HG03175 (cell line): ENCODE data around the gene BNC2.
"Not testable (repeated sequence)": the region's sequence is repeated elsewhere in the genome, so short reads cannot be mapped to it uniquely, and the experiment has no call there.

Source experiments
- ATAC-seq: cut with Tn5 transposase; IDR thresholded peaks from one replicate; pipeline ENCODE4 v1.9.1; 2021; ENCODE audit warnings: mild to moderate bottlenecking, moderate library complexity; ENCODE audit not compliant: unreplicated experiment

Gene BNC2

DNA sequence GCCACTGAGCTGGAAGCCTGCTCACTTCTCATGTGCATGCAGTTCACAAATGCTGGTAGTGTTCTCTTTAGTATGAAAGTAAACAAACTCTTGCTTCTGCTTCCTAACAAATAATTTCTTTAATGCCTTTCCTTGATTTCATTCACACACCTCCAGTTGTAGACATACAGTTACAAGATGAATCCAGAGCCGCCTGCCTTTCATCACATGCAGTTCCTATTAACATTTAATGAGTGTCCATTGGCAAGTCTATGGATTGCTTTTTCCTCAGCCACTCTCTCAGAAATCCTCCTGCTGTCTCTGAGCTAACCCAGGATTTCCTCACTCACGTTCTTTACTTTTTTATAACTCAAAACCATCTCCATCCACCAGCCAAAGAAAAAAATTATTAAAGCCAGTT, 408.6 kb downstream of the BNC2 start:
- no peak for ATAC-seq

DNA sequence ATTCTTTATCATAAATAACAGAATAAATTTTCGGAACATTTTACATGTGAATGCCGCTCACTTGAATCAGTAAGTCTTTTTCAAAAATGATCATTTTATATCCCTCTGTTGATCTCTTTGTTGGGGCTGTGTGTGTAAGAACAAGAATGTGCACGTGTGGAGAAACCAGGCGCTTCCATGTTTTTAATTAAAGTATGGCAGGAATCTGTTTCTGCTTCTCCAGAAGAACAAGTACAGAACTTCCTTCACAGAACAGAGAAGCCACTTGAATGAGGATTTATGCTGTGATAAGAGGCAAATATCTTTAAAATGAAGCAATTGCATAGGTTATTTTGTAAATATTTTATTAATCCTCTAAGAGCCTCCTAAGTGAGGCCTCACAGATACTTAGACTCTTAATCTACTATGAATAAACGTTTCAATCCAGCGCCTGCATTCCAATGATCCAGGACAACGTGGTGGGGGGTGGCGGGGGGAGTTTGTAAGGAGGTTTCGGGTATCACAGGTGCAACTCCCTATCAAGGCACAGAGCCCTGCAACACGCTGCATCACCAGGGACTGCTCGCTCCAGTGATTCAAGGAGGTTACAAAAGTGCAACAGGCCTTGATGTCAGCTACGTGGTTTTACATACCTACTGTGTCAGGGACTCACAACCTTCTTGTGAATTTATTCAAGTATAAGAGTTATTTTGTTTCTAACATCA, 409.2 kb downstream of the BNC2 start:
- ATAC-seq, result no peak

DNA sequence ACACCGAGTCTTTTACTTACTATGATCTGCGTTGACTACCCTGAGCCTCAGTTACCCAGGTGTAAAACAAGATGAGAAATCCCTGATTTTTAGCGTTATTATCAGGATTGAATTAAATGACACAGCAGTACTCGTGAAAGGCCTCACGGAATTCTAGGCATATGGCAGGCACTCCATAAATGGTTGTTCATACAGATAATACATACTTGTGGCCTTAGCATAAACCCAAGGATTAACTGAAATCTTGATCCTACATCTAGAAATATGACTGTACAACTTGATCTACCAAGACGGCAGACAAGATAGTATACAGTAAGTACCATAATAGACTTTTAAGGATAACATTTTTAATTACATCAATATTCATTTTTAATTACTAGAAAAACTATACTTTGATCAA, 409.8 kb downstream of the BNC2 start:
- ATAC-seq, result no peak

DNA sequence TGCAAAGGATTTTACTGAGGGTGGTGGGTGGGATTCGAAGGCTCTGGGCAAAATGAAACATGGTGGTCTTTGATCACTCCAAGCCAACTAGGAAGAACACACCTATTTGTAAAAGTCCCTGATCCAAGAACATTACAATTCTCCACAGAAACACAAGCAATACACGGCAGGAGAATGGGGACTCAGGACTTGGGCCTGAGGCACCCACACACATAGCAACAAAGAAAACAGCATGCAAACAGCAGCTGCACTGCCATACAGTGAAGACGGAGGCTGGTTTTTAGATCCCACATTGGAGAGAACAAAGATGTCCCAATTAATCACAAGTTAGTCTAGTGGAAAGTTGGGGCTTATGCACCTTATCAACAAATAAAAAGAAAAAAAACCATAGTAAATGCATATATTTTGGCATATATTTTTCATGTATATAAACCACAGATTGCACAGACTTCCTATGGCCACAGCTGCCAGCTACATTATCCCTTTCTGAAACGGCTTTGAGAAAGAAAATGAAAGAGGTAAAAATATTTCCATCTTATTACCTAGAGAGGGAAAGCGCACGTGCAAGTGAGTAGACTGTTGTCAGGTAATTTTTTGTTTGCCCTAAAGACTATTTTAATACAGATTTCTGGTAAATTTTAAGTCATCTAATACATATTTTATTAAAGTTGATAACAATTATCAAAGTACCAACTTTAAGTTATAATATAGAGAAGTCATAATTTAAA, 410.9 kb downstream of the BNC2 start:
- ATAC-seq, result peak; percentile 33

DNA sequence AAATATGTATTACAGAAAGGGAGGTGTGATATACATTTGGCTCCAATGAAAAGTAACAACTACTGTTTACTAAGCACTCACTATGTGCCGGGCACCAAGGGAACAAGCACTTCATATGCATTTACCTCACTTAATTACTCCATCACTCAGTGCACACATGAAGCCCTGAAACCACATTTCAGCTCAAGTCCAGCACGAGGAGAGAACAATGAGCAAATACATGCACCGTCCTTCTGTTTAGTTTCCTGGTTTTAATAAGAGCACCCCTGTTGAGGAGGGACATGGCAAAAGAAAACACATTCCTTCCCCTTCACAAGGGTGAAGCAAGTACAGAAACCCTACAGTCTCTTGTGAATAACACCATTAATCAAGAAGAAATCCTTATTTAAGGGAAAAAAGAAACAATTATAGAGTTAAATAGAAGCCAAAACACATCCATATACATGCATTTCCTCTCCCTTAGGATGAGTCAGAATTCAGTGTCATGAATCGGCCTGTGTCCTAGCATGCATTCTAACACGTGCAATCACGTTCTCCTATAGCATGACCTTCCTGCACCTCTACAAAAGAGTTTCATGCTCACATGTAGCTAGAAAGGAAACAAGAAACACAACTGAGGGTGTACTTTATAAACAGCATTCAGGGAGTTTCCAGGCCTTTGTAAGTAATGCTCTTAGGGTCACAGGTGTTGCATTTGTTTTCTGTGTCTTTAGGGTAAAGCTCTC, 411.6 kb downstream of the BNC2 start:
- peak; percentile 46 for ATAC-seq

DNA sequence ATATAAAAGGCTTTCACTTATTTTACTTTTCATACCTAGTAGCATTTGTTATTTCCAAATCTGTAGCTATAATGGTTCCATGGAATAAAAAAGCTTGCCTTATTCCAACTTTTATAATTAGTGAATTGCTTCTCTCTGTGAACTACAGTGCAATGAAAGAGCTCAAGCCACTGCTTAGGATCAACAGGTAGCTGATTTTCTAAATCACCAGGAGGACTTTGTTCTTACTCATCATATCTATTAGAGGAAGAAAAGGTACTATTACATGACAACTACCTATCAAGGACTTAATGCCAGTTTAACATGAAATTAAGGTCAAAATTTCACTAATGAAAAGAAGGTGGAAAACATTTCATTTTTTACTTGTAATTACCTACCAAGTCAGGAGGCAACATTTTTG, 414.6 kb downstream of the BNC2 start:
- no peak for ATAC-seq

DNA sequence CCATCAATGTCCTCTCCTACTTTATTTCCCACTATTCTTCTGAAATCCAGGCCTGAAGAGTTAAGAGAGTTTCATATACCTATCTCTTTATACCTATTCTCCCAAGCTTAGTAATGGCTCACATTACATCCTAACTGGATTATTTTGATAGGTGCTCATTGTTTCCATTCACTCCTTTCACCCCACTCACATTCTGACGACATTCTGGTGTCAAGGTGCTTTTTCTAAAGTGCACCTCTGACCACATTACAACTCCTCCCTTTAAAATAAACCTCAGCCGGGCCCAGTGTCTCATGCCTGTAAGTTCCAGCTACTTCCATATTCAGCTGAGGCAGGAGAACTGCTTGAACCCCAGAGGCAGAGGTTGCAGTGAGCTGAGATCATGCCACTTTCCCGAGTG, 417.1 kb downstream of the BNC2 start:
- ATAC-seq, result no peak

DNA sequence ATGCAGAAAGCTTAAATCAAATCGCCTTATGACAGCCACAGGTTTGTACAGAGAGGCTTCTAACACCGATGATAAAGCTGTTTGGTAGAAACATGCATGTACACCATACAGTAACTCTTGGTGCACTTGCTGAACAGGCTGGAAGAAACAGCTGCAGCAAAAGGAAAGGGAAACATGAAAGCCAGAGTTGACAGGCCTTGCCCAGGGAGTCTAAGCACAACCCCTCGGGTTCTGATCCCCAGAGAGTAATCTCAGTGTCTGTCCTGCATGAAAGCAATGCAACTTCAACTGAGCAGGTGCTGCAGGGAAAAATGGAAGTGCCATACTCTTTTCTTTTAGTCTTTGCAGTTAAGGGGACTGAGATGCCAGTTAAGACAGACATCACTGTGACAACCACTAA, 419.9 kb downstream of the BNC2 start:
- ATAC-seq, result no peak

DNA sequence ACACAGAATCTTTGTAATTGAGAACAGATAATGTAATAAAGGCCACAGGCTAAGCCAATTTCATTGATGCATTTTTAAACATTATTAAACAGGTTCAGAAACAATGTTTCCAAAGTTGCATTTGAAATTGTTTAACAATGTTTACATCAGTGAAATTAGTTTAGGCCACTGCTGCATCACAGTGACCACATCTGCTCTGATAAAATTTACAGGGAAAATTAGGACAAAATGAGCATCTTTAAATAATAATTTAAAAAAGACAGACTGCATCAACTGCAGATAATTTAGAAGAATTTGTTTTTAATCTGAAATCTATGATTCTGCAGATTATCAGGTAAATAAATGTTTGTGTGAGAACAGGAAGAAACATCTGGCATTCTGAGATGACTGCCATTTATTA, 420.4 kb downstream of the BNC2 start:
- no peak for ATAC-seq

DNA sequence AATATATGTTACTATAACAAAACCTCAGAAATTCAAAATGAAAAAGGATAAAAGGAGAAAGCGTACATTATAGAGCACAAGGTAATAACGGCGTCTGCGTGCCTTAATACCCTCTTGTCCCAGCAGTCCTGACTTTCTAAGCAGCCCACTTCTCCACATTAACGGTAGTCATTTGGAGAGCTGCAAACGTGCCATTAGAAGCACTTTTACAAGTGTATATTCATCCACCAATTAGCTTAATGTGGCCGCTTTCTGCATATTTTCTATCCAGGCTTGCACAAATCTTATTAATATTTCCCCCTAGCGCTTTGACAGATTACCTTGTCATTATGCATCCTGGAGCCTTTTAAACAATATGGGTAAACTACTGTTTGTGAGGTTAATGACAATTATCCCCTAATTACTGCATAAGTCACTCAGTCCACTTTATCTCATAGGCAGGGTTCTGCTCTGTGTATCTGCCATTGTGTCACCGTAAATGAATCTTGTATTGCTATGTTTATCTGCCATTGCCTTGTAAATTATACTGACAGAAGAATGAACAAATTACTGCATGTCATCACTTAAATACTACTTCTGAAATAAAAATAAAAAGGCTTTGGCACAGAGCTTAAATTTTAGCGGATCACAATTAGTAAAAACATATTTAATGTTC, 421.3 kb downstream of the BNC2 start:
- no peak for ATAC-seq

DNA sequence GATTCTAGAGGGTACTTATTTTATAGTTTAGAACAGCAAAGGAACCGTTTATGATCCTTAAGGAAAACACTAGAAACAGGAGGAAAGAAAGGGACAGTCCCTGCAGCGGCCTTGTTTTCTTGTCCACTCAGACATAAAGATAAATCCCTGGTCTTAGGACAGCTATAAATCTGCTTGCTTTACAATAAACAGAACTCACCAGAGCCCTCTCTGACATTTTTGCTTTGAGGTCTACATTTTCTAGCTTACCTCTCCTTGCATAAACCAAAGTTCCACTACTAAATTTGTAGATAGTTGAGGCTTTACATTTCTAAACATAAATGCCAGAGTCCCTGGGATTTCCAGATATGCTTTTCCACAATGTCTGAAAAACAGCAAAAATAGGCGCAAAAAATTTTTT, 422.5 kb downstream of the BNC2 start:
- no peak for ATAC-seq

DNA sequence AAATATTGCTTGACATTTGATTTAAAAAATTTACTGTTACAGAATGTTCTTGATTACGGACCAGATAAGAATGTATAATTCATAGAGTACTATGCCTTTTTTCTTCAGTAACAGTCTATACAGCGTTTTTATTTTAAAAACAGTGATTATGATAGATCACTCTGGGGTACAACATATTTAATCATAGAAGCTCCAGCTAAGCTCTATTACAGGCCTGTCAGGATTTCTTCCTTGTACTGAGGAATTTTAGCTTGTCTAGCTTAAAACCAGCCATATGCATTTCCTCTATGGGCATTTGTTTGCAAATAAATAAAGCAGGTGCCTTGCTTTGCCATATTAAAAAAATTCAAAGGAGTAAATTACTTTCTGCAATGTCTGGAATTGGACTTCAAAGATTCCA, 423.8 kb downstream of the BNC2 start:
- no peak for ATAC-seq

DNA sequence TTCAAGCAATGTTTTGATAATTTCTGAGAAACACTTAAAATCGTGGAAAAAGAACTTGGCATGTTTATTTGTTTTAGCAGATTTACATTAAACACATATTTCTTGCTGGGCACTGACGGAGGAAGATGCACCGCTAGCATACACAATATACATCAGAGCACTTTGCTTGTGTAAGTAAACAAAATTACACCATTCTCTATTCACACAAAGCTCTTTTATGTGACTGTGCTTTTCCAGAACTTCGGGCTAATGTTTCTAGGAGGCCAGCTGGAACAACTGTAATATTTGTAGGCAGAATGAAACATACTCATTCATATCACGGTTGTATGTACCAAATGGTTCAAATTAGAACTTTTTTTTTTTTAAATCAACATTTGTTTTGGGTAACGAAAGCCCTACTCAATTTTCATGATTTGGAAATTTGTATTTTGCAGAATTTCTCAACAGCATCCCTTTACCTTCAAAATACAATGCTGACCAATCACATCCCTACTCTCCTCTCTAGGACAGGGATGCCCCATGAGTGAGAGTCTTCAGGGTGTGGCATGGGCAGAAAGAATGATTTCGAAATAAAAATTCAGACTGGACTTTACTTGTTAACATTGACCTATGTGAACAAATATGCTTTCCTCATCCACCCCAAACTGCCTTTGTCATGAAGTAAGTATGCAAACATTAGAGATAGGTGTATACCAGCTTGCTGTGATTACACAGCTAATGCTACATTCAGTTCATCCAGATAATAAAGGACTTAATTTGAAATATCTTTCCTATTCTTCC, 425.1 kb downstream of the BNC2 start:
- no peak for ATAC-seq

DNA sequence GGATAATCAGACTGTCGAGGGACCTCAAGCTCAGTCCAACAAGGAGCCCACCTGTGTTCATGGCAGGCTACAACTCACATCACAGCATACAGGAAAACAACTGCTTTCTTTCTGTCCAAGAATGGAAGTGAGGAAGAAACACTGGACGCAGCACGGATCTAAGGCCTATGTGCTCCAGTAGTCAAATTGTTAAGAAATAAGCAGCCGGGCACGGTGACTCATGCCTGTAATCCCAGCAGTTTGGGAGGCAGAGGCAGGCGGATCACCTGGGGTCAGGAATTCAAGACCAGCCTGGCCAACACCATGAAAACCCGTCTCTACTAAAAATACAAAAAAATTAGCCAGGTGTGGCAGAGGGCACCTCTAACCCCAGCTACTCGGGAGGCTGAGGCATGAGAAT, 427.8 kb downstream of the BNC2 start:
- no peak for ATAC-seq

DNA sequence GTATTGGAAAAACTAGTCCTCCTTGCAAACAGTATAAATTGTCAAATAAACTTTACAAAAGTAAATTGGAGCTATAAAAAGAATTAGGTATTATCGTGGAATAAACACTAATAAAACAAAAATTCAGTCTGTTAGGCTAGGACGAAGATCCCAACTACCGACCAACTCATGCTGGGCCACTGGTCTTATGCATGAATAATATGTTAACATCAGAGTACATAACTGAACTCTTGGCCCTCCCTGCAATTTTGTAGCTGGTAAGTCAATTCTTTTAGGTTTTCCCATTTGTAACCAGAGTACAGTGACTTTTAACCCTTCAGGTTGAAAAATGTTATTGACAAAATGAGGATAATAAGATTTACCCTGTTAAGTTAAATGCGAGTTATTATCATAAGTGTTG, 428.7 kb downstream of the BNC2 start:
- no peak for ATAC-seq

DNA sequence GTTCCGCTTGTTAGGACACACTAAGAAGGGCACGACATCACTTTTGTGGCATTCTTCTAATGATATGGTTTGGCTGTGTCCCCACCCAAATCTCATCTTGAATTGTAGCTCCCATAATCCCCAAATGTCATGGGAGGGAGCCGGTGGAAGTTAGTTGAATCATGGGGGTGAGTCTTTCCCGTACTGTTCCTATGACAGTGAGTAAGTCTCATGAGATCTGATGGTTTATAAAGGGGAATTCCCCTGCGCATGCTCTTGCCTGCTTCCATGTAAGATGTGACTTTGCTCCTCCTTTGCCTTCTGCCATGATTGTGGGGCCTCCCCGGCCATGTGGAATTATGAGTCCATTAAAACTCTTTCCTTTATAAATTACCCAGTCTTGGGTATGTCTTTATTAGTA, 431.6 kb downstream of the BNC2 start:
- not testable (repeated sequence) for ATAC-seq

DNA sequence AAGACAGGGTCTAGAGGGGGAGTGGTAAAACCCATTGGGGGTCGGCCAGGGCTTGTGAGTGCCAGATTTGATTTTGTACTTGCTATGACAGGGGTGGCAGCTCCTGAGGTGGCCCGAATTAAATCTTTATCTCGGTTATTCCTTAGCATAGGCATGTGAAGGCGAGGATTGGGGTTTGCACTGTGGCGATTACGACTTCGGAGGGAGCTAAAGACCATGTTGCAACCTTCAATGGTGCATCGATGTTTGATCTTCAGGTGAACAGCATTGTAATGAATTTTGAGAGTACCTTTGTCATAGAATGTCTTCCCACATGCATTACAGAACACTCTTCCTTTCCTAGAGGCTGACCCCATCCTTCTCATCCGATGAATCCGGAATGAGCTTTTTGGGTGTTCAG, 433.9 kb downstream of the BNC2 start:
- ATAC-seq, result no peak

DNA sequence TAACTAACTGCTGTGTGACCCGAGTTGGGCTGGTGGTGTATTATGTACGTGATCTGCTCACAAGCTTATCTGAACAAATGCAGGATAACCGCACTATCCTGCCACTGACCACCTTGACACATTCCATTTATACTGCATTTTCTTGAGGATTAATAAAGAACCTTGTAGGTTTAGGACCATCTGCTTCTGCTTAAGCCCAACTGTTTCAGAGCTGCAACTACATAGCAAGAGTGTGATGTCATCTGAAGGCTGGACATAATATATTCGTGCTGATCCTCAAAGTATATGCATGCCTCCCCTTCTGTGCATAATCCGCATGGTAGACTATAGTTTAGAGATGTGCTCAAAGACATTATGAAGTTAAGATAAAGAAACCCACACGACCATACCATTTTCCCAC, 435.9 kb downstream of the BNC2 start:
- no peak for ATAC-seq

DNA sequence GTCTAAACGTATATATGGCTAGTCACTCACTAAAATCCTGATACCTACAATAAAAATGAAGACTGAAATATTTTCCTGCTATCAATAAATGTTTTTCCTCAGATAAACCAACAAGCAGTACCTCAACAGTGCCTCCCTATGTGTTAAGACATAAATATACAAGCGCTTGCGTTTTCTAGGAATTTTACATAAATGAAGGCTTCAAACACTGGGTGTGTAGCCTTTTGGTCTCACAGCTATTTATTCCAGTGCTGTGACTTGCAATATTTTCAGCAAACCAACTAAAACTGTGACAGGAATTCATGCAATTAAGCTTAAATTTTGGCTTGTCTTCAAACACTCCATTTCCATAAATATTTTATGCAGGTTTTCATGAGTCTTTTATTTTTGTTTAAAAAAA, 437.0 kb downstream of the BNC2 start:
- ATAC-seq, result no peak

DNA sequence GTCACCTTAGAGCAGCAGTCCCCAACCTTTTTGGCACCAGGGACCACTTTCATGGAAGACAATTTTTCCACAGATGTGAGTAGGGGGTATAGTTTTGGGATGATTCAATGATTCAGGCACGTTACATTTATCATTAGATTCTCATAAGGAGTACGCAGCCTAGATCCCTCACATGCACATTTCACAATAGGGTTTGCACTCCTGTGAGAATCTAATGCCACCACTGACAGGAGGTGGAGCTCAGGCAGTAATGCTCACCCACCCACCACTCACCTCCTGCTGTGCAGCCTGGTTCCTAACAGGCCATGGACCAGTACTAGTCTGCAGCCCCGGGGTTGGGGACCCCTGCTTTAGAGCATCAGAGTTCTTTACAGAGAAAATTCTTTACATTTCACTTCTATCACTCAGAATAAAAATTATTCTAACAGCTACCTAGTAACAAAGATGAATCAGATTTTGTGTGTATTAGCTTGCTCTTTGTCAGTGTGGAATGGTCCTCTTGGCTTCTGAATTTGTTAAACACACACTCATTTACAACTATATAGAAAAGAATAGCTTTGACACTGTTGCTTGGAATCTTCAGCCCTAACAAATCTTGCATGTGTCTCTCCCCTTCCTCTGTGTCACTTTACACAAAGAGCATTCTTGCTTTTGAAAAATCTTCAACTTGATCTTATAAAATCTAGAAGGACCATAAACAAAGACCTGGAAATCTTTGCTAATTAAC, 438.6 kb downstream of the BNC2 start:
- no peak for ATAC-seq
